Osteocyte (in vitro differentiated cells): ENCODE results near the gene IRX2. TPM values are rescaled to one million over a fixed set of nuclear protein-coding genes. Genes with fewer than 3 reads are reported as not detected.

Experiments
- DNase-seq: peaks from one replicate; pipeline ENCODE4 v3.0.0; 2021; ENCODE audit warnings: mixed read lengths; ENCODE audit not compliant: unreplicated experiment; ENCODE audit errors: extremely low spot score
- H3K27ac Mint-ChIP-seq: one replicate; pipeline ENCODE4 v1.8.0; 2021; ENCODE audit warnings: mild to moderate bottlenecking, mixed read lengths; ENCODE audit not compliant: unreplicated experiment
- H3K27me3 Mint-ChIP-seq: one replicate; pipeline ENCODE4 v1.8.0; 2021; ENCODE audit warnings: mixed read lengths; ENCODE audit not compliant: unreplicated experiment
- H3K36me3 Mint-ChIP-seq: one replicate; pipeline ENCODE4 v1.8.0; 2021; ENCODE audit warnings: mixed read lengths; ENCODE audit not compliant: unreplicated experiment
- H3K4me1 Mint-ChIP-seq: one replicate; pipeline ENCODE4 v1.8.0; 2021; ENCODE audit warnings: mixed read lengths; ENCODE audit not compliant: unreplicated experiment
- H3K4me3 Mint-ChIP-seq: one replicate; pipeline ENCODE4 v1.8.0; 2021; ENCODE audit warnings: mild to moderate bottlenecking, moderate library complexity, mixed read lengths; ENCODE audit not compliant: unreplicated experiment
- H3K9me3 Mint-ChIP-seq: one replicate; pipeline ENCODE4 v1.8.0; 2021; ENCODE audit warnings: mixed read lengths; ENCODE audit not compliant: unreplicated experiment
- total RNA-seq: library from RNA; stranded (reverse); gene quantifications from 2 replicates; pipeline ENCODE4 v1.2.1, GENCODE V29; 2021
- TF ChIP-seq, protein P1 (sequence below): fragments of 200-600 bp; sonication (generic); IDR thresholded peaks from 2 replicates; pipeline ENCODE4 v1.5.0; 2021; ENCODE audit warnings: antibody characterized with exemption, mild to moderate bottlenecking, moderate library complexity

Gene IRX2
- total RNA-seq, 1 donor from 2014 or later: 17.1 TPM

DNA sequence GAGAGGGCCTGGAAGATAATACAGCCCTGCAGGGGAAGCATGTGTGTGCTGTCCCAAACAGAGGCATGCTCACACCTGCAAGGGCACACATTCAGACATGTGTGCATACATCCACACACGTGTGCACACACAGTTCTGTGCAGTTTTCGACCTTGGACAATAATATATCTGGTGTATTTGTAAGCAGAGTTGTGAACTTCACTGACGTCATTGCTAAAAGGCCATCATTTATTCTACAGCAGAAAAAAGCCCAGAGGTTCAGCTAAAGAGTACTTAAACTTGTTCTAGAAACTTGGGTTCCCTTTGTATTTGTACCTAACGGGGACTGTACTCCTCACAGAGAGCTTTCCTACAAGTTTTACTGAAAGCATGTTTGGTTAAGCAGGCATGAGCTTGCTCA, 19.5 kb downstream of the IRX2 start:
- H3K4me1 Mint-ChIP-seq: no peaks in the 10 kb centered on the region
- no peaks in the 10 kb centered on the region for H3K9me3 Mint-ChIP-seq
- no peak overlapping the region for H3K27ac Mint-ChIP-seq
- no peak for DNase-seq
- H3K27me3 Mint-ChIP-seq: peaks cover 12% of the 10 kb centered on the region
- TF ChIP-seq, protein P1, sequence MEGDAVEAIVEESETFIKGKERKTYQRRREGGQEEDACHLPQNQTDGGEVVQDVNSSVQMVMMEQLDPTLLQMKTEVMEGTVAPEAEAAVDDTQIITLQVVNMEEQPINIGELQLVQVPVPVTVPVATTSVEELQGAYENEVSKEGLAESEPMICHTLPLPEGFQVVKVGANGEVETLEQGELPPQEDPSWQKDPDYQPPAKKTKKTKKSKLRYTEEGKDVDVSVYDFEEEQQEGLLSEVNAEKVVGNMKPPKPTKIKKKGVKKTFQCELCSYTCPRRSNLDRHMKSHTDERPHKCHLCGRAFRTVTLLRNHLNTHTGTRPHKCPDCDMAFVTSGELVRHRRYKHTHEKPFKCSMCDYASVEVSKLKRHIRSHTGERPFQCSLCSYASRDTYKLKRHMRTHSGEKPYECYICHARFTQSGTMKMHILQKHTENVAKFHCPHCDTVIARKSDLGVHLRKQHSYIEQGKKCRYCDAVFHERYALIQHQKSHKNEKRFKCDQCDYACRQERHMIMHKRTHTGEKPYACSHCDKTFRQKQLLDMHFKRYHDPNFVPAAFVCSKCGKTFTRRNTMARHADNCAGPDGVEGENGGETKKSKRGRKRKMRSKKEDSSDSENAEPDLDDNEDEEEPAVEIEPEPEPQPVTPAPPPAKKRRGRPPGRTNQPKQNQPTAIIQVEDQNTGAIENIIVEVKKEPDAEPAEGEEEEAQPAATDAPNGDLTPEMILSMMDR: no peak
- H3K36me3 Mint-ChIP-seq: no peaks in the 10 kb centered on the region
- no peak overlapping the region for H3K4me3 Mint-ChIP-seq

DNA sequence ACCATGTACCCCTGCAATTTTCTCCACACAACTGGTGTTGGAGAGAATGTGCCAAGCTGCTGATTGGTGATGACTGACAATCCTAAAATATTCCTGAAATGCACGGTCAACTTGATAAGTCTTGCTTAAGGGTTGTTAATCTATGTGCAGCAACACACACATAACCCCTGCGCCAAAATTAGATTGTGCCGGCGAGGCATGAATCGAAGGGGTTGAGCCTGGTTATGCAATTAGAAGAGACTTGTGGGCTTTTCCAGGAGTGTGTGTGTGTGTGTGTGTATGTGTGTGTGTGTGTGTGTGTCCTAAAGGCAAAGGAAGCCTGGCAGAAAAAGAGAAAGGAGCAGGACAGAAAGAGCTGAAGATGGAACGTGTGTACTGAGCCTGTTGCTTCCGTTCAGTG, 22.3 kb downstream of the IRX2 start:
- H3K27me3 Mint-ChIP-seq: peaks cover 10% of the 10 kb centered on the region
- no peak for DNase-seq
- H3K27ac Mint-ChIP-seq: no peak overlapping the region
- no peaks in the 10 kb centered on the region for H3K9me3 Mint-ChIP-seq
- H3K36me3 Mint-ChIP-seq: no peaks in the 10 kb centered on the region
- TF ChIP-seq, protein P1: no peak
- no peaks in the 10 kb centered on the region for H3K4me1 Mint-ChIP-seq
- no peak overlapping the region for H3K4me3 Mint-ChIP-seq

DNA sequence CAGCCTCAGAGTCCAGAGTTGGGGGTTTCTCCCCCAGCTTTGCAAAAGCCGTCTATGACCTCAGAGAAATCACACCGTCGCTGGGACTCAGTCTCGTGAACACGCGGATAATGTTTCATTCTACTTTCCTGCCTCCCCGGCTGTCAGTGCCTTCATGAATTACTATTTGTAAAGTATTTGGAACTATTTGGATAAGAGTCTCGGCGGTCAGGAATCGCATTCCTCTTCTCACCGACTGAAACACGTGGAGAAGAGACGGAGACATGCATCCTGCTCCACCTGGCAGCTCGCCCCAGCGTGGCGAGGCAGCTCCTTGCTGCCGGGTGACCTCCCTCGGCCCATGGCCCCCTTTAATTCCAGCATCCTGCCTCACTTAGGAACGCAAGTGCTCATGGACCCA, 23.9 kb downstream of the IRX2 start:
- H3K36me3 Mint-ChIP-seq: no peaks in the 10 kb centered on the region
- TF ChIP-seq, protein P1: no peak
- no peak overlapping the region for H3K4me3 Mint-ChIP-seq
- DNase-seq: no peak
- H3K27ac Mint-ChIP-seq: no peak overlapping the region
- H3K9me3 Mint-ChIP-seq: no peaks in the 10 kb centered on the region
- peaks cover 1% of the 10 kb centered on the region for H3K27me3 Mint-ChIP-seq
- no peaks in the 10 kb centered on the region for H3K4me1 Mint-ChIP-seq

DNA sequence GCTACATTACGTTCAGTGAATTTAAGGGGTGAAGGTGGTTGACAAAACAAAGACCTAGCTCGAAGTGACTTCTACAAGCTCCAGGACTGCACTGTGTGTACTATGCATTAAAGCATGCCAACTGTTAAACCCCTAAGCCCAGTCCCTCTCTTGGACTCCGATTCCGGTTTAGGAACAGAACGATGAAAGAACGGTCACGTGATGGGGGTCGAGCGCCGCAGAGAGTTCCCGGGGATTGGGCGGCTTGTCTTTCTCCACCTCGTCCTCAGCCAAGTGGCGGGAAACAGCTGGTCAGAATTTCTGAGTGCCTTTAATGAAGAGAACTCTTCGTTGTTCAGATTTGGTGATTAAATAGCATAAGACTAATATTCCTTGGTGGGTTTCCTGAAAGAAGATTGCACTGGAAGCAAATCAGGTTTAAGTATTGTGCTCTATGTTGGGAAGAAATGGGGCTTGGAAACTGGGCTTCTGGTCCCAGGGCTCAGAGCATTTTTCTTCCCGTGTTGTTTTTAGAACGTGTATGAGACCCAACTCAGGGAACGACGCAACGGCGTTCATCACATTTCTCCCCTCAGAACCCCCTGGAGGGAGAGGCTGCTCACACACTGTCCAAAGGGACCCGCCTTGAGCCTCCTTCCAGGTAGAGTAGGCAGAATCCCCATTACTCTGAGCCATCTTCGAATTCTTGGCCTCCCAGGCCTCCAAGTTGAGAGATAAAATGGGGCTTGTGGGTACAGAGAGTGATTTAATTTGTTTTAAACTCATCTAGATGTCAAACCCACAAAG, 25.3 kb downstream of the IRX2 start:
- Mint-ChIP-seq H3K27ac (no peak overlapping the region), H3K9me3 (no peaks in the 10 kb centered on the region), H3K27me3 (peaks cover 2% of the 10 kb centered on the region), H3K36me3 (no peaks in the 10 kb centered on the region), H3K4me3 (no peak overlapping the region), H3K4me1 (peaks cover 2% of the 10 kb centered on the region)
- DNase-seq: no peak
- TF ChIP-seq, protein P1: no peak

DNA sequence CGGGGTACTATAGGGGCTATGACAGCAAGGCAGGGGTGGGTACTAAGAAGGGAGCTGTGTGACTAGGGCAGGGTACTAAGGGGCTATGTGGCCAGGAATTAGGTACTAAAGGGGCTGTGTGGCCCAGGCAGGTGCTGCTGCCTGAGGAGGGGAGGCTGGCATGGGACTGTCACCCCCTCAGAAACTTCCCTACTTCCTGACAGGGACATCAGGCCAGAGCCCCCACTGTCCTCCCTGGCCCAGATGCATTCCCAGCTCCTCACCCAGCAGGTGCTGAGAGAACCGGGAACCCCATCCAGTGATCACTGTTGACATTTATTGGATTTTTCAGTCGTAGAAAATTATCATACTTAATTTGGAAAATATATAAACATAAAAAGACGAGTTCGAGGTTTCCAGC, 26.6 kb downstream of the IRX2 start:
- H3K4me1 Mint-ChIP-seq: peaks cover 2% of the 10 kb centered on the region
- no peak for DNase-seq
- peaks cover 2% of the 10 kb centered on the region for H3K27me3 Mint-ChIP-seq
- H3K27ac Mint-ChIP-seq: no peak overlapping the region
- no peaks in the 10 kb centered on the region for H3K36me3 Mint-ChIP-seq
- TF ChIP-seq, protein P1: no peak
- H3K4me3 Mint-ChIP-seq: no peak overlapping the region
- no peaks in the 10 kb centered on the region for H3K9me3 Mint-ChIP-seq
